Measurements from ENCODE around the gene RBMX.
"Not testable (repeated sequence)": the region's sequence is repeated elsewhere in the genome, so short reads cannot be mapped to it uniquely, and the experiment has no call there.

The RBMX gene

DNA sequence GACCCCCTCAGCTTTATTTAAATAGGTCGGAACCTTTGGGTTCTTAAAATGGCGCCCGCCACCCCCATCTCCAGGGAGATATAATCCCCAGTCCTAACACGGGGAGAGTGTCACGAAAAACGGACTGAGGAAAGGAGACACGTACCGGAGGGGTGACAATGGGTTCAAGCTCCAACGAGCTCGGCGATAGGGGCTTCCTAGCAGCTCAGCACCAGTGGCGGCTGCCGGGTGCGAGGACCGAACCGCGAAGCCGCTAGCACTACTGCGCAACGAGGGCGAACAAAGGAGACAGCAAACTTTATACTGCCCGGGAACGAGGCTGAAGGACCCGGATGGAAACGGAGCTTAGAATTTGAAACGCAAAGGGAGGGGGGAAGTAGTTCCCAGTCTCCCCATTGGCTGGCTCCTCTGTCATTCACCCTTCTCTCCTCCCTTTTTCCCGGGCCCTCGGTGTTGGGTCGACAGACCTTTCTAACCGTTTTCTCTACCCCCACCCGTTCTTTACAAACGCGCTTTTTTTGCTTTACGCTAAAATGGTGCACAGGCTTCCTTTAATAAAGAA, at the start of gene RBMX:
Gene RBMX (minus strand): TSS at position 274 of the 562 bp plus-strand sequence. CDS start 1,298 bp downstream, outside the sequence.
- DNase-seq: peak; percentile 89

- not testable (repeated sequence) for DNase-seq
These were observed 40.9 kb upstream of the RBMX start for GRCh38 chrX:136921438-136921837.

GRCh38 chrX:136920001-136920400, 39.5 kb upstream of the RBMX start:
- DNase-seq: no peak

GRCh38 chrX:136916827-136917226, 36.3 kb upstream of the RBMX start:
- no peak for DNase-seq

GRCh38 chrX:136911661-136912060, 31.1 kb upstream of the RBMX start:
- not testable (repeated sequence) for DNase-seq

DNA sequence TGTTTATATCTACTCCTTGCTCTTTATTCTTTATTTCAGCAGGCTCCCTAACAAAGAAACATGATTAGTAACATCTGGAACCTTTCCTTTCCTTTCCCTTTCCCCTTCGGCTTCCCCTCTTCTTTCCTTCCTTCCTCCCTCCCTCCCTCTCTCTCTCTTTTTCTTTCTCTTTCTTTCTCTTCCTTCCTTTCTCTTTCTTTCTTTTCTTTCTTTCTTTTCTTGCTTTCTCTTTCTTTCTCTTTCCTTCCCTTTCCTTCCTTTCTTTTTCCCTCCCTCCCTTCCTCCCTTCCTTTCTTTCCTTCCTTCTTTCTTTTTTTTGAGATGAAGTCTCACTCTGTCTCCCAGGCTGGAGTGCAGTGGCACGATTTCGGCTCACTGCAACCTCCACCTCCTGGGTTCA, 30.7 kb upstream of the RBMX start:
- no peak for DNase-seq

- no peak for DNase-seq
These were observed 30.1 kb upstream of the RBMX start for GRCh38 chrX:136910565-136911035.

DNA sequence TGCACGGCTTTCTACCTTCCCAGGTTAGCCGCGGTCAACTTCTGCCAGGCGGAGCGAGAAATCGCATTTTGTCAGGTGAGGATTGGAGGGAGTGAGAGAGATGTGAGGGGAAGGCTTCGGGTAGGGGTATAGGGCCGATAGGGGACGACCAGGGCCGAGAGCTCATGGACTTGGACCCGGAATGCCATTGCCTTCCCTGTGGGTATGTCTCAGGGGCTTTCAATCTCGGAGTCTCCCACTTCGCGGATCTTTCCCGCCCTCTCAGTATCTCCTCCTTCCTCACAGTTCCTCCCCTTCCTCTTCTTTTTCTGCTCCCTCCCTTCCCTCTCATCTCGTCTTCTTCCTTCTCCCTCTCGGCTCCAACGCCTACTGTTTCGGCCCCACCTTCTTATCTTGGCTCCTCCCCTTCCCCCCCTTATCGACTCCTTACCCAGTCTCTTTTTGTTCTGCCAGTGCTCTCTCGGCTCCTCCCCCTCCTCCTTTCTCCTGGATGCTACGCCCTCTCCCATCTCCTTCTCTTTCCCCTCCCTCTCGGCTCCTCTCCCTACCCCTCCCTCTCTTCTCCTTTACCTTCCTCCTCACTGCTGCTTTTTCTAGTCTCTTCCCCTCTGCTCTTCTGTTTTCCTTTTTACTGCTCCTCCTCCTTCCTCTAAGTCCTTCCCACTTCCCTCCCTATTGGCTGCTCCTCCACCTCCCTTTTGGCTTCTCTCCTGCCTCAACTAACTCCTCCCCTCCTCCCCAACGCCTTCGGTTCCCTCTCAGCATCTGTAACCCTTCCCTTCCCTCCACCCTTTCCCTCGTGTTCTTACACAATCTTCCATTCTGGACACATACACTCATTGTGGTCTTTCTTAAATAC, 29.4 kb upstream of the RBMX start:
- peak; percentile 43 for DNase-seq

DNA sequence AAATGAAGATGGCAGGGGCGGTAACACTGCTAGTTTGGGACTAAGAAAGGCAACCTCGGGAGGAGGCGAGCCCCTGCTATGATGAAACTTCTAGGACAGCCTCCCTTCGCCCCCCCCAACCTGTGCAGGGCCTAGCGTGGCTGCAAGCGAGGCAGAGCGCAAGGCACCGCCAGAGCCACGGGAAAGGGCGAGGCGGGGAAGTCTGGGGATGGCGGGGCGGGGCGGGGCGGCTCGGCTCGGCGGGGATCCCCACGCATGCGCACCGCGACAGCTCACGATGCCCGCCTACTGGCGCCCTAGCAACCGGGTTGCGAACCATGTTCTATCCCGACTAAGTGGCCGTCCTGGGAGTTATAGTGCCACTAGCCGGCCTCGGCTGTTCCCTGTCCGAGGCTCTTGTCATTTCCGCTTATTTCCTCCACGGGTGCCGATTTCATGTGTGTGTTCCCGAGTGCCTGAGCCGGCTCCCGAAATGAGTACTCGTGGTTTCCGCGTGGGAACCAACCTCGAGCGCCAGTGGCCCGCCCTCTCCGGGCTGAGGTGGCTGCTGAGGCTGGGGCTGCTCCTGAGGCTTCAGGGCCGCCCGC, 28.7 kb upstream of the RBMX start:
- DNase-seq: peak; percentile 65

- DNase-seq: no peak
These were observed 27.1 kb upstream of the RBMX start for GRCh38 chrX:136907621-136908020.

- DNase-seq: no peak
These were observed 26.5 kb upstream of the RBMX start for GRCh38 chrX:136906921-136907510.

- DNase-seq: not testable (repeated sequence)
These were observed 23.5 kb upstream of the RBMX start for GRCh38 chrX:136904067-136904466.

GRCh38 chrX:136900071-136900470, 19.5 kb upstream of the RBMX start:
- DNase-seq: not testable (repeated sequence)

- no peak for DNase-seq
These were observed 18.7 kb upstream of the RBMX start for GRCh38 chrX:136899221-136899620.

DNA sequence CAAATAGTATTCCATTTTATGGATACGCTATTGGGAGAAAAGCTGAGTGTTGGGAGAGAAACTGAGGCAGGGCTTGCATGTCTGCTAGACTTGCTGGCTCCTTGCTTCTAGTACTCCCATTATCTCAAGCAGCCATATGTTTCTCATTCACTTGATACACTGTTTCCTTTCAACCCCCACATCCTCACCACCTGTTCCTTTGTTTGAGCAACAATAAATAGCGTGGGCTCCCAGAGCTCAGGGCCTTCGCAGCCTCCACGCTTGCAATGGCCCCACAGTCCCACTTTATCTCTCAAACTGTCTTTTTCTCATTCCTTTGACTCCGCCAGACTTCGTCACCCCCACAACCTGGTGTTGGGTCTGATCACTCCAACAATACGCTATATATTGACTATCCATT, 18.2 kb upstream of the RBMX start:
- not testable (repeated sequence) for DNase-seq

DNA sequence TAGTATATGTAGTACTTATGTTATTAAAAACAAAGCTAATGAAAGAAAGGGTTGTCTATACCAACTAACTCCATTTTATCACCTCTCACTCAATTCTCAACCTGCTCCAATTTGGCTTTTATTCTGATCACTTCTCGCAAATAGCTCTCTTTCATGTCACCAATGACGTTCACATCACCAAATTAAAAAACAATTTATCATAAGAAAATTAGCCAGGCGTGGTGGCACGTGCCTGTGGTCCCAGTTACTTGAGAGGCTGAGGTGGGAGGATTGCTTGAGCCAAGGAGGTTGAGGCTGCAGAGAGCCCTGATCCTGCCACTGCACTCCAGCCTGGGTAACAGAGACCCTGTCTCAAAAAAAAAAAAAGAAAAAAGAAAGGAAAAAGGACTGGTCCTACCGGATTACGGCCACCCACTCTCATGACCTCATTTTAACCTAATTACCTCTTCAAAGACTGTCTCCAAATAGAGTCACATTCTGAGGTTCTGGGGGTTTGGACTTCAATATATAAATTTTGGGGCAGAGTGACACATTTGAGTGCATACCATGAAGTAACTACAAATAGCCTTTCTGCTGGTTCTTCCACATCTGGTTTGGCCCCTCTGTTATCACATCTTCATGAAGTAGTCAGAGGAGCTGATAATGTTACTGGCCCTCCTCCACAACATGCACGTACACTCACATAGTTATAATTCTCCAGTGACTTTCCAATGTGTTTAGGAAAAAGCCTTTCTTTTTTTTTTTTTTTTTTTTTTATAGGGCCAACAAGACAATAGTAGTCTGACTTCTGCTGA, 15.8 kb upstream of the RBMX start:
- DNase-seq: no peak

GRCh38 chrX:136892412-136892811, 11.9 kb upstream of the RBMX start:
- no peak for DNase-seq

DNA sequence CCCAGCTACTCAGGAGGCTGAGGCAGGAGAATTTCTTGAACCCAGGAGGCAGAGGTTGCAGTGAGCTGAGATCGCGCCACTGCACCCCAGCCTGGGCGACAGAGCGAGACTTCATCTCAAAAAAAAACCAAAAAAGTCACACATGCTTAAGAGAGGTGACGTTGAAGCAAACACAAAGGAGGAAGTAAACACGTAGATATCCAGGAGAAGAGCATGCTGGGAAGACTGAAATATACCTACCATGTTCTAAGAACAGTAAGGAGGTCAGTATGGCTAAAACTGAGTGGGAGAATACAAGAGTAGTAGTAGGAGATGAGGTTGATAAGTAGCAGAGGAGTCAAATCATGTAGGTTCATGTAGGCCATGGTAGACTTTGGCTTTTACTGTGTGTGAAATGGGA, 10.1 kb upstream of the RBMX start:
- DNase-seq: not testable (repeated sequence)

DNA sequence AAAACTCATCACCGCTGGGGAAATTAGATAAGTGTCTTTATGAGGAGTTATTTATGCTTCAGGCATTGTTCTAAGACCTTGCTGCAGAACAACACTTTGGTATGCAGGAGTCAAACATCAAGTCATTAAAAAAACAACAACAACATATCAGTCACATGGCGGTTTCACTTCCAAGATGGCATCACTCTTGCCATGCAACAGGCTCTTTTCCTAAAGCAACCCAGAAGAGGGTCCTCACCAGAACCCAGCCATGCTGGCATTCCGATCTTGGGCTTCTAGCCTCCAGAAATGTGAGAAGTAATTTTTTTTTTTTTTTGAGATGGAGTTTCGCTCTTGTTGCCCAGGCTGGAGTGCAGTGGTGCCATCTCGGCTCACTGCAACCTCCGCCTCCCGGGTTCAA, 8.7 kb upstream of the RBMX start:
- no peak for DNase-seq

GRCh38 chrX:136880003-136880451, 498 bp downstream of the RBMX start:
- peak; percentile 22 for DNase-seq

DNA sequence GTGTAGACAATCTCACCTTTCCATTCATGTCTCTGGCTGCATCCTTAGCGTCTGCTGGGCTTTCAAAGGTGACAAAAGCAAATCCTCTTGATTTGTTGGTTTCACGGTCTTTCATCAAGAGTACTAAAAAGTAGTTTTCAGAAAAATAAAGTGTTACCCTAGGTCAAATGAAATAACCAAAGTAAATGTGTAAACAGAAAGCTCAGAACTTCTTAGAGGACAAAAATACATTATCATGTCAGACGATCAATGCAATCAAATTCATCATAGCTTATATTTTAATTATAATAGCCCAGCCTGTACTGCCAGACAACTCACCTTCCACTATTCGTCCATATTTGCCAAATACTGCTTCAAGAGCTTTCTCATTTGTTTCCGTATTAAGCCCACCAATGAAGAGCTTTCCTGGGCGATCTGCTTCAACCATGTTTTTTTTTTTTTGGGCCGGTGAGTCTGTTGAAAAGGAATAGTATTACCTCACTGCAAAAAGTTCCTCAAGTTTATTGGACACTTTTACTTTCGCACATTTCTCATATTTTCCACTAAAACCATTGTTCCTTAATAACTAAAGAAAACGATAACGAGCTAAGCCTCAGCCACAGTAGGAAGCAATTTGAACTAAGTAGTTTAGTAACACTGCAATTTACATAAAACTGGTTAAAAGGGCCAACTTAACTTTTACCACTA, 1.4 kb downstream of the RBMX start:
- no peak for DNase-seq

DNA sequence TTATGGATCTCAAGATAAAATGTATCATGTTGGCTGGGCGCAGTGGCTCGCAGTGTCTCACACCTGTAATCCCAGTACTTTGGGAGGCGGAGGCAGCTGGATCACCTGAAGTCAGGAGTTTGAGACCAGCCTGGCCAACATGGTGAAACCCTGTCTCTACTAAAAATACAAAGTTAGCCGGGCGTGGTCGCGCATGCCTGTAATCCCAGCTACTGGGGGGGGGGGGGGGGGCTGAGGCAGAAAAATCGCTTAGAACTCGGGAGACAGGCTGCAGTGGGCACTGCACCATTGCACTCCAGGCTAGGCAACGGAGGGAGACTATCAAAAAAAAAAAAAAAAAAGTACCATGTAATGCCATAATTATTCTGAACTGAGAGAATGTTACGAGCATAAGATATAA, 2.1 kb downstream of the RBMX start:
- DNase-seq: no peak

All from activated gamma-delta T cell treated with Interleukin-2 at 50 U/mL for 16 hours (primary cell).